Measurements from ENCODE around the gene UBXN11.

- TF ChIP-seq POLR2A (IDR thresholded peaks at IDR 0.05; ENCODE audit: low read depth), result no peak
- no peak for TF ChIP-seq CTCF (IDR thresholded peaks at IDR 0.05)
- TF ChIP-seq EP300 (IDR thresholded peaks at IDR 0.05), result no peak
- no peak for TF ChIP-seq POLR2AphosphoS5 (IDR thresholded peaks at IDR 0.05)
These were observed 30.2 kb upstream of the UBXN11 start for GRCh38 chr1:26336477-26337205.

Data from esophagus muscularis mucosa (tissue), 4 donors.